ENCODE measurements around the gene POLE.

Gene POLE

GRCh38 chr12:132641811-132642650 lies 45.1 kb downstream of the POLE start:
- H3K36me3 Mint-ChIP-seq (ENCODE audit: low read depth), result peaks cover 54% of the 10 kb centered on the region
- no peaks in the 10 kb centered on the region for H3K9me3 Mint-ChIP-seq
- peaks cover 7% of the 10 kb centered on the region for H3K4me1 Mint-ChIP-seq (ENCODE audit: low read depth)
- DNase-seq (ENCODE audit: low spot score), result no peak
- no peak overlapping the region for H3K4me3 Mint-ChIP-seq
- no peak overlapping the region for H3K27ac Mint-ChIP-seq
- H3K27me3 Mint-ChIP-seq (ENCODE audit: low read depth), result no peaks in the 10 kb centered on the region

GRCh38 chr12:132640936-132641335 lies 46.2 kb downstream of the POLE start:
- H3K9me3 Mint-ChIP-seq, result no peaks in the 10 kb centered on the region
- peaks cover 7% of the 10 kb centered on the region for H3K4me1 Mint-ChIP-seq (ENCODE audit: low read depth)
- H3K27ac Mint-ChIP-seq, result peak overlapping the region; percentile 21
- no peaks in the 10 kb centered on the region for H3K27me3 Mint-ChIP-seq (ENCODE audit: low read depth)
- H3K4me3 Mint-ChIP-seq, result no peak overlapping the region
- H3K36me3 Mint-ChIP-seq (ENCODE audit: low read depth), result peaks cover 57% of the 10 kb centered on the region
- DNase-seq (ENCODE audit: low spot score), result no peak

GRCh38 chr12:132639956-132640520 lies 47.1 kb downstream of the POLE start:
- DNase-seq (ENCODE audit: low spot score), result no peak
- peaks cover 7% of the 10 kb centered on the region for H3K4me1 Mint-ChIP-seq (ENCODE audit: low read depth)
- H3K36me3 Mint-ChIP-seq (ENCODE audit: low read depth), result peaks cover 66% of the 10 kb centered on the region
- no peak overlapping the region for H3K4me3 Mint-ChIP-seq
- no peaks in the 10 kb centered on the region for H3K9me3 Mint-ChIP-seq
- no peak overlapping the region for H3K27ac Mint-ChIP-seq
- H3K27me3 Mint-ChIP-seq (ENCODE audit: low read depth), result no peaks in the 10 kb centered on the region

GRCh38 chr12:132638541-132639408 lies 48.4 kb downstream of the POLE start:
- Mint-ChIP-seq H3K27ac (no peak overlapping the region), H3K4me3 (no peak overlapping the region), H3K4me1 (ENCODE audit: low read depth) (peaks cover 7% of the 10 kb centered on the region), H3K9me3 (no peaks in the 10 kb centered on the region), H3K27me3 (ENCODE audit: low read depth) (no peaks in the 10 kb centered on the region), H3K36me3 (ENCODE audit: low read depth) (peaks cover 71% of the 10 kb centered on the region)
- DNase-seq (ENCODE audit: low spot score), result no peak

GRCh38 chr12:132637811-132638210 lies 49.3 kb downstream of the POLE start:
- Mint-ChIP-seq H3K4me1 (ENCODE audit: low read depth) (peaks cover 7% of the 10 kb centered on the region), H3K9me3 (no peaks in the 10 kb centered on the region), H3K27me3 (ENCODE audit: low read depth) (no peaks in the 10 kb centered on the region), H3K4me3 (no peak overlapping the region), H3K27ac (no peak overlapping the region), H3K36me3 (ENCODE audit: low read depth) (peaks cover 69% of the 10 kb centered on the region)
- DNase-seq (ENCODE audit: low spot score), result no peak

GRCh38 chr12:132635076-132635955 lies 51.8 kb downstream of the POLE start:
- no peaks in the 10 kb centered on the region for H3K9me3 Mint-ChIP-seq
- DNase-seq (ENCODE audit: low spot score), result no peak
- no peak overlapping the region for H3K4me3 Mint-ChIP-seq
- H3K4me1 Mint-ChIP-seq (ENCODE audit: low read depth), result peaks cover 5% of the 10 kb centered on the region
- no peaks in the 10 kb centered on the region for H3K27me3 Mint-ChIP-seq (ENCODE audit: low read depth)
- H3K36me3 Mint-ChIP-seq (ENCODE audit: low read depth), result peaks cover 72% of the 10 kb centered on the region
- H3K27ac Mint-ChIP-seq, result no peak overlapping the region

- Mint-ChIP-seq H3K36me3 (ENCODE audit: low read depth) (peaks cover 76% of the 10 kb centered on the region), H3K27me3 (ENCODE audit: low read depth) (no peaks in the 10 kb centered on the region), H3K4me1 (ENCODE audit: low read depth) (peaks cover 5% of the 10 kb centered on the region), H3K27ac (no peak overlapping the region), H3K9me3 (no peaks in the 10 kb centered on the region), H3K4me3 (no peak overlapping the region)
- DNase-seq (ENCODE audit: low spot score), result no peak
These were observed 52.6 kb downstream of the POLE start for GRCh38 chr12:132634411-132634990.

- DNase-seq (ENCODE audit: low spot score), result no peak
- peaks cover 75% of the 10 kb centered on the region for H3K36me3 Mint-ChIP-seq (ENCODE audit: low read depth)
- H3K4me1 Mint-ChIP-seq (ENCODE audit: low read depth), result peaks cover 5% of the 10 kb centered on the region
- no peaks in the 10 kb centered on the region for H3K27me3 Mint-ChIP-seq (ENCODE audit: low read depth)
- H3K9me3 Mint-ChIP-seq, result no peaks in the 10 kb centered on the region
- H3K4me3 Mint-ChIP-seq, result no peak overlapping the region
- no peak overlapping the region for H3K27ac Mint-ChIP-seq
These were observed 53.2 kb downstream of the POLE start for GRCh38 chr12:132633901-132634300.

GRCh38 chr12:132633398-132633797 lies 53.7 kb downstream of the POLE start:
- peaks cover 75% of the 10 kb centered on the region for H3K36me3 Mint-ChIP-seq (ENCODE audit: low read depth)
- no peak overlapping the region for H3K27ac Mint-ChIP-seq

GRCh38 chr12:132632521-132633228 lies 54.5 kb downstream of the POLE start:
- Mint-ChIP-seq H3K4me3 (no peak overlapping the region), H3K9me3 (no peaks in the 10 kb centered on the region), H3K4me1 (ENCODE audit: low read depth) (peaks cover 5% of the 10 kb centered on the region), H3K36me3 (ENCODE audit: low read depth) (peaks cover 68% of the 10 kb centered on the region), H3K27ac (no peak overlapping the region), H3K27me3 (ENCODE audit: low read depth) (no peaks in the 10 kb centered on the region)
- DNase-seq (ENCODE audit: low spot score), result no peak

More at GRCh38 chr12:132633398-132633797, 53.7 kb downstream of the POLE start:
- no peaks in the 10 kb centered on the region for H3K9me3 Mint-ChIP-seq
- H3K4me3 Mint-ChIP-seq, result no peak overlapping the region
- H3K4me1 Mint-ChIP-seq (ENCODE audit: low read depth), result peaks cover 5% of the 10 kb centered on the region
- no peak for DNase-seq (ENCODE audit: low spot score)
- H3K27me3 Mint-ChIP-seq (ENCODE audit: low read depth), result no peaks in the 10 kb centered on the region

- Mint-ChIP-seq H3K4me3 (no peak overlapping the region), H3K27ac (no peak overlapping the region), H3K27me3 (ENCODE audit: low read depth) (no peaks in the 10 kb centered on the region), H3K4me1 (ENCODE audit: low read depth) (no peaks in the 10 kb centered on the region), H3K36me3 (ENCODE audit: low read depth) (peaks cover 60% of the 10 kb centered on the region), H3K9me3 (no peaks in the 10 kb centered on the region)
- DNase-seq (ENCODE audit: low spot score), result no peak
These were observed 55.5 kb downstream of the POLE start for GRCh38 chr12:132631666-132632065.

- no peak for DNase-seq (ENCODE audit: low spot score)
- Mint-ChIP-seq H3K27me3 (ENCODE audit: low read depth) (no peaks in the 10 kb centered on the region), H3K27ac (no peak overlapping the region), H3K4me1 (ENCODE audit: low read depth) (no peaks in the 10 kb centered on the region), H3K9me3 (no peaks in the 10 kb centered on the region), H3K36me3 (ENCODE audit: low read depth) (peaks cover 52% of the 10 kb centered on the region), H3K4me3 (no peak overlapping the region)
These were observed 56.5 kb downstream of the POLE start for GRCh38 chr12:132630672-132631071.

All from T-helper 2 cell treated with Interferon-gamma antibody and Interleukin-4, amounts not matched to agents 5 μg/mL and 100 μg/mL, for 36 hours (primary cell).